ENCODE results near the gene ZNF574.

The ZNF574 gene

DNA sequence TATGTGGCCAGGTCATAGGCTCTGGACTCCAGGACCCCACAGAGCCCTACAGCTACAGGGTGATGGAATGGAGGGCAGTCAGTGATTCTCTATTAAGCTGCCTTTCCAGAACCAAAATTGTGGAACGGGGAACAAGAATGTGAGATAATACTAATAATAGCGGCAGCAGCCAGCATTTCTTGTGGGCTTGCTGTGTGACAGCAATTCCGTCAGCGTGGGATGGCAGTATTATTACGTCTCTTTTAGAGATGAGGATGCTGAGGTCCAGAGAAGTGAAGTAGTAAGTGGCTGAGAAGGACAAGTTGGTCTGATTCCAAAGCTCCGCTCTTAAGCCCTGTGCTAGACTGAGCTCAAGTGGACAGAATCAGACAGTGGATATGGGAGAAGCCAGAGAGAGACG, 30.4 kb upstream of the ZNF574 start:
- H3K36me3 ChIP-seq = peaks cover 5 to 72% (median 12%) of the 10 kb centered on the region in 3 donors
- intact Hi-C loops (cut with DNase I; ENCODE audit: low total_unique reads) = no loop called here

DNA sequence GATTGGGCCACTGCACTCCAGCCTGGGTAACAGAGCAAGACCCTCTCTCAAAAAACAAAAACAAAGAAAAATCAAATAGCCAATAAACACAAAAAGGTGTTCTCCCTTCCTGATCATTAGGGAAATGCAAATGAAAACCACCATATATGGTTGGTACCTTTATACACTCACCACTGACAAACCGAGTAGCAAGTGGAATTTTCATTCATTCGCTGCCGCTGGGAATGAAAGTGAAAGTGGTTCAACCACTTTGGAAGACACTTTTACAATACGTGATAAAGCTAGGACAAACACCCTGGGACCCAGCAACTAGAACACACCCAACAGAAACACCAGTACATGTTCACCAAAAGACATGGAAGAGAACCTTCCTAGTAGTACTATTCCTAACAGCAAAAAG, 27.0 kb upstream of the ZNF574 start:
- intact Hi-C loops (cut with DNase I; ENCODE audit: low total_unique reads) = no loop called here
- H3K27me3 ChIP-seq = no peaks in the 10 kb centered on the region
- H3K36me3 ChIP-seq = peaks cover 9 to 75% (median 22%) of the 10 kb centered on the region in 3 donors
- TF ChIP-seq, protein P1, sequence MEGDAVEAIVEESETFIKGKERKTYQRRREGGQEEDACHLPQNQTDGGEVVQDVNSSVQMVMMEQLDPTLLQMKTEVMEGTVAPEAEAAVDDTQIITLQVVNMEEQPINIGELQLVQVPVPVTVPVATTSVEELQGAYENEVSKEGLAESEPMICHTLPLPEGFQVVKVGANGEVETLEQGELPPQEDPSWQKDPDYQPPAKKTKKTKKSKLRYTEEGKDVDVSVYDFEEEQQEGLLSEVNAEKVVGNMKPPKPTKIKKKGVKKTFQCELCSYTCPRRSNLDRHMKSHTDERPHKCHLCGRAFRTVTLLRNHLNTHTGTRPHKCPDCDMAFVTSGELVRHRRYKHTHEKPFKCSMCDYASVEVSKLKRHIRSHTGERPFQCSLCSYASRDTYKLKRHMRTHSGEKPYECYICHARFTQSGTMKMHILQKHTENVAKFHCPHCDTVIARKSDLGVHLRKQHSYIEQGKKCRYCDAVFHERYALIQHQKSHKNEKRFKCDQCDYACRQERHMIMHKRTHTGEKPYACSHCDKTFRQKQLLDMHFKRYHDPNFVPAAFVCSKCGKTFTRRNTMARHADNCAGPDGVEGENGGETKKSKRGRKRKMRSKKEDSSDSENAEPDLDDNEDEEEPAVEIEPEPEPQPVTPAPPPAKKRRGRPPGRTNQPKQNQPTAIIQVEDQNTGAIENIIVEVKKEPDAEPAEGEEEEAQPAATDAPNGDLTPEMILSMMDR (IDR thresholded peaks at IDR 0.05) = no peak
- no peaks in the 10 kb centered on the region for H3K4me1 ChIP-seq
- DNase-seq = no peak
- H3K9me3 ChIP-seq = no peaks in the 10 kb centered on the region
- no peak overlapping the region for H3K27ac ChIP-seq
- H3K4me3 ChIP-seq = no peak overlapping the region

More for the DNA sequence above, 30.4 kb upstream of the ZNF574 start:
- DNase-seq = no peak
- H3K27ac ChIP-seq = no peak overlapping the region
- no peaks in the 10 kb centered on the region for H3K27me3 ChIP-seq
- TF ChIP-seq, protein P1 (IDR thresholded peaks at IDR 0.05) = no peak
- no peaks in the 10 kb centered on the region for H3K4me1 ChIP-seq
- no peak overlapping the region for H3K4me3 ChIP-seq
- no peaks in the 10 kb centered on the region for H3K9me3 ChIP-seq

DNA sequence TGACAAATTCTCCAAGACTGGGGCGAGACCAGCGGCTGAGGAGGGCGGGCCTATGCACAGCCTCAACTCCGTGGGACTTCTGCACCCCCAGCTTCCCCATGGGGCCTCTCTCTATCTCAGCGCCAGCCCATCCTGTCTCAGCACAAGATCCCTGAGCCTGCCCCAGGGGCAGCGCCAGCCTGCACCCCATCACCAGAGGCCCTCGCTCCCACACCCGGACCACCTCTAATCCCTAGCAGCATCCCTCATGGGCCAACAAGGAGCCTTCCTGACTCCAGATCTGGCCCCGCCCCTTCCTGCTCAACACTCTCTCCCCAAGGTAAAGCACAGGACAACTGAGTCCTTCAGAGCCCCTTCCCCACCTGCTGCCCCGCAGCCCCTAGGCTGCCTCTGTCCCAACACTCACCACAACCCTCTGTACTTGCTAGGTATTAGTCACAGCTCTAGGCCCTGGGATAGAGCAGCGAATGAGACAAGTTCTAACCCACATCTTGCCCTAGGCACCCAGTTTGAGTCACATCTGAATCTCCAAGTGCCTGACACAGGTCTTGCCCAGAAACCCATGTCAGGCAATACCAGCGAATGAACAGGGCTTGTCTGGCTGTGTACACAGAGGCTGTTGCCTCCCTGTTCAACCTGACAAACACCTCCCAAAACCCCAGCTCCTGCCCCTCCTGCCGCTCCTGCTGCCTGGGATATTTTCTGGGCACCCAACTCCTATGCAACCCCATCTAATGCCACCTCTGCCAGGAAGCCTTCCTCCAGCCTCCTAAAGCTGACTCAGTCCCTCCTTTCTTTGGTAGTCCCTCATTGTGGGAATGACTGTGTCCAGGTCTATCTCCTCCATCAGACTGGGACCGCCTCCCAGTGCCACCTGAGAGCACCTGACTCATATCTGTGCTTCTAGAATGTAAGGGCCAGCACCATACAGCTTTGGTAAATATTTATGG, 24.5 kb upstream of the ZNF574 start:
- peaks cover 18 to 80% (median 22%) of the 10 kb centered on the region in 3 donors for H3K36me3 ChIP-seq
- no peak overlapping the region for H3K4me3 ChIP-seq
- TF ChIP-seq, protein P1 (IDR thresholded peaks at IDR 0.05) = no peak
- intact Hi-C loops (cut with DNase I; ENCODE audit: low total_unique reads) = no loop called here
- H3K27ac ChIP-seq = no peak overlapping the region
- no peaks in the 10 kb centered on the region for H3K4me1 ChIP-seq
- no peaks in the 10 kb centered on the region for H3K27me3 ChIP-seq
- no peaks in the 10 kb centered on the region for H3K9me3 ChIP-seq
- DNase-seq = no peak

DNA sequence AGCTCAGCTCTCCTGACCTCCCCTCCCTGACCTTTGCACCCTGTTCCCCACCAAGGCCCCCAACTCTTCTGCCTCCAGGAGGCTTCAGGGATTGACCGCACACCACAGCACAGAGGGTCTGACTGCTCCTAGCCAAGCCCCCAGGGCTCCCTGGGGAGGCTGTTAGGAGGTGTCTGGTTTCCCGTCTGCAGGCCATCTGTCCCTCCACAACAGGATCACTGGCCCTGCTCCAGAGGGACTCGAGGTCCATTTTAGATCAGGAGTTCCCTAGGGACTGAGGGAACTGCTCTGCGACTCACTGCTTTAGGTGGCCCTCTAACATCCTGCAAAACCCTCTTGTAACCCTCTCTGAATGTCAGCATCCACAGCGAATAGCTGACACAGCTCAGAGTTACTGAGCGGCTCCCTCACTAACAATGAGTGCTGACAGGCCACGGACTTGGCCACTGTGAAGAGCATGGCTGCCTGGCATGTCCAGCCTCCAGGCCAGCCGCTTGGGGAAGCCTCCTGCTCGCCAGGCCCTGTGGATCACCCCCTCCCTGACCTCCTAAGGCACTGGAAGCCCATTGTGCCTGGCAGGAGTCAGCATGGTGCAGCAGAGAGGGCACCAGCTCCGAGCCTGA, 23.6 kb upstream of the ZNF574 start:
- TF ChIP-seq, protein P1 (IDR thresholded peaks at IDR 0.05) = no peak
- H3K27me3 ChIP-seq = no peaks in the 10 kb centered on the region
- H3K27ac ChIP-seq = no peak overlapping the region
- intact Hi-C loops (cut with DNase I; ENCODE audit: low total_unique reads) = no loop called here
- H3K36me3 ChIP-seq = peaks cover 22 to 82% (median 24%) of the 10 kb centered on the region in 3 donors
- H3K9me3 ChIP-seq = no peaks in the 10 kb centered on the region
- H3K4me1 ChIP-seq = no peaks in the 10 kb centered on the region
- H3K4me3 ChIP-seq = no peak overlapping the region
- DNase-seq = no peak

DNA sequence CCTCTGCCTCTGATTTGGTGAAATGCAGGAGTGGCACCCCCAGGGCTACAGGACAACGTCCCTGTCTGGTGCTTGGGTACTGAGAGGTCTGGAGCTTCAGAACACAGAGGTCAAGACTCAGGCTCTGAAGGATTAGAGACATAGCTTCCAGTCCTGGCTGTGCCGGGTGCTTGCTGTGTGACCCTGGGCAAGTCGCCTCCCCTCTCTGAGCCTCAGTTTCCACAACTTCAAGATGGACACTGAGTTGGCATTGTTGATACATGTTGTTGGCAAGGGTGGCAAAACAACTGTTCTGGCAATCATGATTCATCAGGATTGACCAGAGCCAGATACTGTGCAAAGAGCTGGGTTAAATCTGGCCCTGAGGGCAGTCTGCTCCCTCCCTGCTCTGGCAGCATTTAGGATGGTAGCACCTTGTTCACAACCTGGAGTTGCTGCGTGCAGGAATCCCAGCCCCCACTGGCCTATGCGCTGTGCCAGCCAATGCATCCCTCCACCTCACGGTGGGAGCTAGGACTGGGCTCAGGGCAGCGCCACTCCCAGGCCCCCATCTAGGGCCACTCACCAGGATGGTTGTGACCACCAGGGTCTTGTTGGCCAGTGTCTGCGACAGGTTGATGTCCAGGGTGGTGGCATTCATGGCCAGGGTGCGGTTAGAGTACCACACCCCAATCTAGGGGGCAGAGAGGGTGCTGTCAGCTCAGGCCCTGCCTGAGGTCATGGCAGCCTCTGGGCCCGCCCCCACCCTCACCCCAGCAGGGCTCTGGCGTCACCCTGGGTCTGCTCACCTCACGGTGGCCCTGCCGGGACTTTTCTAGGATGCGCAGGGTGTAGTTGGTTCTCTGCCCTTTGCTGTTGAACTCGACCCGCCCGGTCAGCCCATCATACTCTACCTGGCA, 22.7 kb upstream of the ZNF574 start:
- H3K9me3 ChIP-seq = no peaks in the 10 kb centered on the region
- intact Hi-C loops (cut with DNase I; ENCODE audit: low total_unique reads) = no loop called here
- H3K27me3 ChIP-seq = no peaks in the 10 kb centered on the region
- no peaks in the 10 kb centered on the region for H3K4me1 ChIP-seq
- DNase-seq = no peak
- TF ChIP-seq, protein P1 (IDR thresholded peaks at IDR 0.05) = no peak
- H3K27ac ChIP-seq = no peak overlapping the region
- peaks cover 22 to 85% (median 24%) of the 10 kb centered on the region in 3 donors for H3K36me3 ChIP-seq
- no peak overlapping the region for H3K4me3 ChIP-seq
